ENCODE results near the gene TMEM120A. TPM values are rescaled to one million over a fixed set of nuclear protein-coding genes. Genes with fewer than 3 reads are reported as not detected.
A peak's percentile ranks its signal among the peaks of the same experiment; 100 is the strongest.

The TMEM120A gene
- total RNA-seq, 2 donors from 2014 or later: 93.9 to 218 TPM

DNA sequence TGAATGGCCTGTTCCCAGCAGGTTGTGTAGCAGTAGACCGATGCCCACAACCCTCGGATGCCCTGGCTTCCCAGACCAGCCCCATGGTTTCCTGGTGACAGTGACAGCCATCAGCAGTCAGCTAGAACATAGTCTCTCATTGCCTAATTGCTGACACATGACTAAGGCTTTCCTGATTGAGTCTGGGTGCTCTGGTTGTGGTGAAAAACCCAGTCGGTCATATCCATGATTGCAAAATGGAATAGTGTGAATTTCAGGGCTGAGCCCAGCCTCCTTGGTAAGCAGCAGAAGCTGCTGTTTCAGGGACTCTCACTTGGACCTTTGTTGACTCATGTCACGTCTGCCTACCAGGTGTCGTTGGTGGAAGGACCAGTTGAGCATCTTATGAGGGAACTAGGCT is 42.9 kb downstream of the TMEM120A start:
- ATAC-seq (peak; percentile 85 to 93), DNase-seq (ENCODE audit: low spot score) (peak; percentile 64)
- Mint-ChIP-seq H3K36me3 (no peaks in the 10 kb centered on the region), H3K4me1 (ENCODE audit: low read depth in 2 of 2) (peaks cover 13 to 24% of the 10 kb centered on the region in 2 donors), H3K27ac (peak overlapping the region in 1 of 2 donors; percentile 50), H3K27me3 (no peaks in the 10 kb centered on the region), H3K9me3 (no peaks in the 10 kb centered on the region), H3K4me3 (no peak overlapping the region)

GRCh38 chr7:75950111-75950681 is 44.2 kb downstream of the TMEM120A start:
- DNase-seq (ENCODE audit: low spot score): no peak
- H3K27ac Mint-ChIP-seq: peak overlapping the region in 1 of 2 donors; percentile 37
- H3K9me3 Mint-ChIP-seq: no peaks in the 10 kb centered on the region
- ATAC-seq: no peak
- peaks cover 25 to 37% of the 10 kb centered on the region in 2 donors for H3K4me1 Mint-ChIP-seq (ENCODE audit: low read depth in 2 of 2)
- no peaks in the 10 kb centered on the region for H3K36me3 Mint-ChIP-seq
- no peaks in the 10 kb centered on the region for H3K27me3 Mint-ChIP-seq
- H3K4me3 Mint-ChIP-seq: no peak overlapping the region

DNA sequence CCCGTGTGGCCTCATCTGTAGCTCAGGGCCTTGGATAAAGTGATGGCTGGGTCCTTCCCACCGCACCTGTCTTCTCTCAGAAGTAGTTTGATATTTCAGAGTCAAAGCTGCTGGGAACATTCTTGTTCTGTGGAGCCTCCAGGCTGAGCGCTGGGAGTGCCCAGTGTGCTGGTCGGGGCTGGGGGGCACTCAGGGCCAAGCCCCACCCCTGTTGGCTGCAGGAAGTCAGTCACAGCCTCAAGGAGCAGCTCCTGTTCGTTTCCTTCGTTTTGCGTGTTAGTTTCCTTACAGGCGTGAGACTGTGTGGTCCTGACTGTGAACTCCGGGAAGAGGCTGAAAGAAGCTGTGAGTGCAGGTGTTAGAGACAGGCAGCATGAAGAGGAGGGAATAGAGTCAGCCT is 46.2 kb downstream of the TMEM120A start:
- no peaks in the 10 kb centered on the region for H3K27me3 Mint-ChIP-seq
- ATAC-seq (no peak), DNase-seq (ENCODE audit: low spot score) (no peak)
- H3K36me3 Mint-ChIP-seq: no peaks in the 10 kb centered on the region
- no peaks in the 10 kb centered on the region for H3K9me3 Mint-ChIP-seq
- peak overlapping the region; percentile 62 to 87 for H3K27ac Mint-ChIP-seq
- peaks cover 38 to 39% of the 10 kb centered on the region in 2 donors for H3K4me1 Mint-ChIP-seq (ENCODE audit: low read depth in 2 of 2)
- peak overlapping the region; percentile 55 for H3K4me3 Mint-ChIP-seq

- ATAC-seq (no peak), DNase-seq (ENCODE audit: low spot score) (no peak)
- Mint-ChIP-seq H3K36me3 (no peaks in the 10 kb centered on the region), H3K9me3 (no peaks in the 10 kb centered on the region), H3K4me3 (peak overlapping the region; percentile 26), H3K27ac (peak overlapping the region; percentile 55 to 67), H3K4me1 (ENCODE audit: low read depth in 2 of 2) (peaks cover 37 to 38% of the 10 kb centered on the region in 2 donors), H3K27me3 (no peaks in the 10 kb centered on the region)
Observed at GRCh38 chr7:75946207-75946855, 48.1 kb downstream of the TMEM120A start.

GRCh38 chr7:75945297-75946168 is 48.9 kb downstream of the TMEM120A start:
- DNase-seq (ENCODE audit: low spot score): no peak
- peak overlapping the region; percentile 55 to 67 for H3K27ac Mint-ChIP-seq
- ATAC-seq: peak; percentile 72 to 85
- H3K4me3 Mint-ChIP-seq: peak overlapping the region; percentile 26
- no peaks in the 10 kb centered on the region for H3K9me3 Mint-ChIP-seq
- H3K36me3 Mint-ChIP-seq: no peaks in the 10 kb centered on the region
- H3K4me1 Mint-ChIP-seq (ENCODE audit: low read depth in 2 of 2): peaks cover 37 to 38% of the 10 kb centered on the region in 2 donors
- no peaks in the 10 kb centered on the region for H3K27me3 Mint-ChIP-seq

GRCh38 chr7:75944507-75944906 is 49.9 kb downstream of the TMEM120A start:
- DNase-seq (ENCODE audit: low spot score) (no peak), ATAC-seq (no peak)
- Mint-ChIP-seq H3K27ac (peak overlapping the region; percentile 55 to 67), H3K4me1 (ENCODE audit: low read depth in 2 of 2) (peaks cover 33 to 38% of the 10 kb centered on the region in 2 donors), H3K9me3 (no peaks in the 10 kb centered on the region), H3K4me3 (peak overlapping the region; percentile 26), H3K36me3 (no peaks in the 10 kb centered on the region), H3K27me3 (no peaks in the 10 kb centered on the region)

- ATAC-seq: no peak
- Mint-ChIP-seq H3K4me3 (no peak overlapping the region), H3K36me3 (no peaks in the 10 kb centered on the region), H3K27me3 (no peaks in the 10 kb centered on the region), H3K9me3 (no peaks in the 10 kb centered on the region), H3K27ac (peak overlapping the region in 1 of 2 donors; percentile 55), H3K4me1 (ENCODE audit: low read depth in 2 of 2) (peaks cover 35 to 37% of the 10 kb centered on the region in 2 donors)
- DNase-seq (ENCODE audit: low spot score): no peak
Observed at GRCh38 chr7:75943864-75944263, 50.5 kb downstream of the TMEM120A start.

DNA sequence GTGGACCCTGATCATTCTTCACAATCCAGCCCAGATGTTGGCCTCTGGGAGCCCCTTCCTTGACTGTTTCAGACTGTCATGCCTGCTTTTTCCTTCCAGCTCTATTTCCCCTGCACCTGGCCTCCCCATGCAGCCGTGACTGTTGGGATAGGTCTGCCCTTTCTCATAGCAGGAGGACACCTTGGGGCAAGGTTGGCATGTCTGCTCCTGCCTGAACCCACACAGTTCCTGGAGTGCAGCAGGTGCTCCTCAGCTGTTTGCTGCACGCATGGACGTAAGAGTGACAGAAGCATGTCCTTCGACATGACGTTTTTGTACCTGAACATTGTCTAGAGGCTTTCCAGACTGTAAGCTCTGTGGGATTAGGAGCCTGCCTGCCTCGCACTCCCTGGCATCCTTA is 55.5 kb downstream of the TMEM120A start:
- no peak overlapping the region for H3K4me3 Mint-ChIP-seq
- no peaks in the 10 kb centered on the region for H3K27me3 Mint-ChIP-seq
- no peaks in the 10 kb centered on the region for H3K9me3 Mint-ChIP-seq
- DNase-seq (ENCODE audit: low spot score) (no peak), ATAC-seq (no peak)
- peaks cover 8 to 11% of the 10 kb centered on the region in 2 donors for H3K4me1 Mint-ChIP-seq (ENCODE audit: low read depth in 2 of 2)
- H3K36me3 Mint-ChIP-seq: peaks cover 5% of the 10 kb centered on the region
- peak overlapping the region in 1 of 2 donors; percentile 15 for H3K27ac Mint-ChIP-seq

DNA sequence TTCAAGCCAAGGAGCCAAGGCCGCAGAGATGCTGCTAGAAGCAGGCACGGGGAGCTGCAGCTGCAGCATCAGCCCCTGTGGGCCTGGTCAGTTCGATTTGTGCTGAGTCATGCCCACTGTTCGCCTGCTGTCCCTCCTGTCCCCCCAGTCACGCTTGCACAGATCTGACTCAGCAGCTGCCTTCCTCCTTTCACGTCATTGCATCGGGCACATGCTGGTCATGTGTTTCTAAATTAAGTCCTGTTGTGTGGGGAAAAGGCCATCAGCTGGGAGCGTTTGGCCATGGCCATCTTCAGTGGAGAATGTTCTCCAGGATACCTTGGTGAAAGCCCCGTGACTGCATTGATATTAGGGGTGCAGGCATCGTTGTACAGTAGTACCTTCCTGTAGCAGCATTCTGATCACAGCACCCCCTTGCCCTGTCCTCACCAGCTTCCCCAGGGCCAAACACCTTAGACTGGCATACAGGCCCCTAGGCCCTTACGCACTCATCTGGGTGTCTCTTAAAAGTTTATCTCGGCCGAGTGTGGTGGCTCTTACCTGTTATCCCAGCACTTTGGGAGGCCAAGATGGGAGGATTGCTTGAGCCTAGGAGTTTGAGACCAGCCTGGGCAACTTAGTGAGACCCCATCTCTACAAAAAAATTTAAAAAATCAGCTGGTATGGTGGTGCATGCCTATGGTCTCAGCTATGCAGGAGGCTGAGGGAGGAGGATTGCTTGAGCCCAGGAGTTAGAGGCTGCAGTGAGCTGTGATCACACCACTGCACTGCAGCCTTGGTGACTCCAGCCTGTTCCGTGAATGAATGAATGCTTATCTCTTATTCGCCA is 56.2 kb downstream of the TMEM120A start:
- peak in 1 of 2 donors; percentile 46 for ATAC-seq
- Mint-ChIP-seq H3K36me3 (peaks cover 8% of the 10 kb centered on the region), H3K27ac (peak overlapping the region in 1 of 2 donors; percentile 15), H3K4me1 (ENCODE audit: low read depth in 2 of 2) (peaks cover 7 to 8% of the 10 kb centered on the region in 2 donors), H3K4me3 (no peak overlapping the region), H3K27me3 (no peaks in the 10 kb centered on the region), H3K9me3 (no peaks in the 10 kb centered on the region)
- no peak for DNase-seq (ENCODE audit: low spot score)

Other genes with a start within 250 kb of the TMEM120A start
- gene CCL26, start 222.4 kb downstream of the TMEM120A start, total RNA-seq: not detected
- gene CCL24, start 180.8 kb downstream of the TMEM120A start, total RNA-seq: 1 to 10 TPM in 1 of 2 donors, under 1 TPM in 1; 0.90 to 1.1 TPM
- 10 to 100 TPM; 33.8 to 46.0 TPM for gene RHBDD2, start 115.6 kb downstream of the TMEM120A start, total RNA-seq
- 100 to 1,000 TPM; 112 to 164 TPM for gene POR, start 79.4 kb downstream of the TMEM120A start, total RNA-seq
- gene STYXL1, start 53.4 kb upstream of the TMEM120A start, total RNA-seq: 10 to 100 TPM; 36.6 to 56.4 TPM
- gene MDH2, start 53.5 kb upstream of the TMEM120A start, total RNA-seq: 100 to 1,000 TPM; 178 to 266 TPM
- gene SRRM3, start 207.3 kb upstream of the TMEM120A start, total RNA-seq: not detected

Measured in natural killer cell treated with Interleukin-12 subunit alpha and Interleukin-12 subunit beta and Interleukin-15 and Interleukin-18, amount 100 ng/mL, for 72 hours (primary cell).